CD4-positive, alpha-beta T cell treated with Interleukin-17A for 1 hour (primary cell): ENCODE results near the gene NUP210L.
"Not testable (repeated sequence)": the region's sequence is repeated elsewhere in the genome, so short reads cannot be mapped to it uniquely, and the experiment has no call there.

Experiments used
- DNase-seq: peaks from one replicate; pipeline ENCODE4 v3.0.0-alpha.2; 2020

NUP210L gene

GRCh38 chr1:154167461-154167860, 12.6 kb upstream of the NUP210L start:
- no peak for DNase-seq

- DNase-seq = no peak
Measured at GRCh38 chr1:154166207-154166606, 11.3 kb upstream of the NUP210L start.

GRCh38 chr1:154159554-154159953, 4.7 kb upstream of the NUP210L start:
- DNase-seq = no peak

DNA sequence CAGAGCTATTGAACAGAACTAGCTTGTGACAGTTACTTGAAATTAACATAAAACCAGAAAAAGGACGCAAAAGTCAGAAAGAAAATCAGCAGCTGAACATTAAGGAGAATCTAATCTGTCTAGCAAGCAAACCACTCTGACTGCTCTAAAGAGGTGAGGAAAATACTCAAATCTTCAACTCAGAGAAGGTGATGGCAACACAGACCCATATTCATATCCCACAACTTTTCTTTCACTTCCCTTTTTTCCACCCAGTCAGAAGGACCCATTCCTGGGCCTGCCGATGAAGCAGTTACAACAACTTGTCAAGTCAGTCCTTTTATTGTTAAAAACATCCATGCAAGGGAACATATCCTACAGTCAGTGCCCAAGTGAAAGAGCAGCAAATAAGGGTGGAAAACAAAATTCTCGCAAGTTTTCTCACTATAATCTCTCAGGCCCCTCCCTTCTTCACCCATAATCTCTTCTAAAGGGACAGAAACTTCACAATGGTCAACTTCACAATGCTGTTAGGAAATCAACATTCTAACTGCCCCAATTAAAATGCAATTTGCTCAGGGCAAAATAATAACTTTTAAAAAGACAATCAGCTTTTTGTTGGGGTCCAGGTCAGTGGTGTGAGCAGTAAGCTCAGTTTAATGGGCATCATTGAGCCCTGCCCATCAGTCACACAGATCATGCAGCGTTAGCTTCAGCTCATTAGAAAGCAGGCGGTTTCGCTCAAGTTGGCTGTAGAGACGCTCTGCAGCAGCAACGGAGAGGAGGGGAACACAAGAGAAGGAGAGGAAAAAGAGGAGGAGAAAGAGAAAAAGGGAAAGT, 3.6 kb upstream of the NUP210L start:
- DNase-seq = no peak

DNA sequence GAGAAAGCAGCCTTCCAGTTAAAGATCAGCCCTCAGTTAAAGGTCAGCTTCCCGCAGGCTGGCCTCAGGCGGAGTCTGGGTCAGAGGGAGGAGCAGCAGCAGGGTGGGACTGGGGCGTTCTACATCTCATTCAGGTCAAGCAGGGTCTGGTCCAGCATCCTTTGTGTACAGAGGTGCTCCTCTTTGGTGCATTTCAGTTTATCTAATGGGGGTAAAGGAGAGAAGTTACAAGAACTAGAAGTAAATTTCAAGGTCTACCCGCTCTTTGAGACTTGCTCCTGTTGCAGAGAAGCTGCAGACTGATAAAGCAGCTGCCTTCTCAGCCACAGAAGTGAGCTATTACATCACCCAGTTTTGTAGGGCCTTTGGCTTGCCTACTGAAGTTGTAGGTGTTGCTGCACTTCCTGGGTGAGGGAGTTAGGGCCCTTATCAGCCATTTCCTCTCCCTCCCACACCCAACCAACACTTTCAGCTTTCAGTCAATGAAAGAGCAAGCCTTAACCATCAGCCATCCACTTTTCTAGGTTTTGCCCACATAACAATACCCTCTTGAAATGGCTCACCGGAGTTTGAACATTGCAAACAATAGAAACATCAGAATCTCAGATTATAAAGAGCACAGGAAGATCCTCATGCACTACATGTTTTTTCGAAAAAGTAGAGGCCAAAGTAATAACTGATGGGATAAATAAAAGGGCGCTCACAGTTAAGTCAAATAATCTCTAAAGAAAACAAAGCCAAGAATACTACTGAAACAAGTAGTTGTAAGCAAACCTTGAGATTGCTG, 2.8 kb upstream of the NUP210L start:
- peak; percentile 88 for DNase-seq

DNA sequence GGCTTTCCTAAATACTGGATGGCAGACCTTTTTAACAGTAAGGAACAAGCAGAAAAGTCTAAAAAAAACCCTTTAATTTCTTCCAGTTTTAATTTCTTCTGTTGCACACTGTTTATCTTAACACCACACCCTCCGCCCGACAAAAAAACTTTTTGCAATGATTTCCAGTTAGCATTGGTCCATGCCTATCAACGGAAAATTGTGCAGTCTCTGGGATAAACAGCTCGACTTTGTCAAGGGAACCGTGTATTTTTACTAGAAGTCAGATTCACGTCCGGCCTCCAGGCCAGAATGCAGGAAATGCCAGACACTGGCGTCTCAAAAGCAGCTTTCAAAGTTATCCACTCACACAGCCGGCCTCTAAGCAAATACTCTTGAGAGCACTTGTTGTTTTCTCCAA, 378 bp upstream of the NUP210L start:
- no peak for DNase-seq

DNA sequence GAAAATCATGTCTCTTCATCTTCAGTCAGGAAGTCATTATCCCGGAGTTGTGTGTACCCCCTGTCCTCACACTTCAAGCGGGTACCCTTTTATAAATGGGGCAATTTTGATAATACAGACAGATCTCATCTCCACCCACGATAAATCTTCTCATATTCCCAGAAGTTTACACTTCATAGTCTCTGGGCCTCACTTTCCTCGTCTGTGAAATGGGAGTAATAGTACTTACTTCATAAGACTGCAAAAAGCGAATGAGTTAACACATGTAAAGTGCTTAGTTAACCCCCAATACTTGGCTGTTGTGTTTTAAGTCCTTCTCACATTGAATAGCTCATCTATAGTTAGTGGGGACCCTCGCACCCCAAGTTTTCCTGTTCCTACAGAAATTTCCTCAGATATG, 820 bp downstream of the NUP210L start:
- no peak for DNase-seq

- DNase-seq = no peak
Measured at GRCh38 chr1:154151311-154151710, 3.6 kb downstream of the NUP210L start.

DNA sequence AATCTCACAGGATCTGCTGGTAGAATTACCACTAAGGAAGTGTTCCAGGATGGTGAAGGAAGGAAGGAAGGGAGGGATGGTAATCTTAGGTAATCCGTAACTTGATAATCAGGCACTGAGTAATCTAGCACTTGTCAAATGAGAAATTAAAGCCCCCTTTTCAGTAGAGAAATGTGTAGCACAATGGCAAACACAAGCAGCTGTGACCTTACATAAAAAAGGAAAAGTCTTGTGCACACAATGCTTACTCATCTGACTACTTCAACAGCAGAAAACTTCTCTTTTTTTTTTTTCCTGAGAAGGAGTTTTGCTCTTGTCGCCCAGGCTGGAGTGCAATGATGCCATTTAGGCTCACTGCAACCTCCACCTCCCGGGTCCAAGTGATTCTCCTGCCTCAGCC, 6.1 kb downstream of the NUP210L start:
- no peak for DNase-seq

DNA sequence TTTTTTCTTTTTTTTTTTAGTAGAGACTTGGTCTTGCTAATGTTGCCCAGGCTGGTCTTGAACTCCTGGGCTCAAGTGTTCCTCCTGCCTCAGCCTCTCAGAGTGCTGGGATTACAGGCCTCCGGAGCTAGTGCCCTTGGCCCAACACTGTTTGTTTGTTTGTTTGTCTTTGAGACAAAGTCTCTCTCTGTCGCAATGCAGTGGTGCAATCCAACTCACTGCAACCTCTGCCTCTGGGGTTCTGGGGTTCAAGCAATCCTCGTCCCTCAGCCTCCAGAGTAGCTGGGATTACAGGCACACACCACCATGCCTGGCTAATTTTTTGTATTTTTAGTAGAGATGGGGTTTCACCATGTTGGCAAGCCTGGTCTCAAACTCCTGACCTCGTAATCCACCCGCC, 7.4 kb downstream of the NUP210L start:
- not testable (repeated sequence) for DNase-seq

DNA sequence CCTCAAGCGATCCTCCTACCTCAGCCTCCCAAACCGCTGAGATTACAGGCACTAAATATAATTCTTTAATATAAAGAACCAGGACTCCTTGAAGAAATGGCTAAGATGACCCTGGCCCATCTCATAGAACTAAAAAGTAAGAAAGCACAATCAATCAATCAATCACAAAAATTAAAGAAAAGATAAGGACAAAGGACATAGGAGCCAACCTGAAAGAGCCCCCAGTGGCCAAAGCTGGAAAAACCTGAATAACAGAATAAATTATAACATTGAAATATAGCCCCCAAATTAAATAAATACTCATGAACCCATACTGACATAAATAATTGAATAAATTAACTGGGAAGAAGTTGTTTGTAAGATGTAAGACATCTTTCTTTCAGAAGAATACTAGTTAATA, 8.9 kb downstream of the NUP210L start:
- no peak for DNase-seq

DNA sequence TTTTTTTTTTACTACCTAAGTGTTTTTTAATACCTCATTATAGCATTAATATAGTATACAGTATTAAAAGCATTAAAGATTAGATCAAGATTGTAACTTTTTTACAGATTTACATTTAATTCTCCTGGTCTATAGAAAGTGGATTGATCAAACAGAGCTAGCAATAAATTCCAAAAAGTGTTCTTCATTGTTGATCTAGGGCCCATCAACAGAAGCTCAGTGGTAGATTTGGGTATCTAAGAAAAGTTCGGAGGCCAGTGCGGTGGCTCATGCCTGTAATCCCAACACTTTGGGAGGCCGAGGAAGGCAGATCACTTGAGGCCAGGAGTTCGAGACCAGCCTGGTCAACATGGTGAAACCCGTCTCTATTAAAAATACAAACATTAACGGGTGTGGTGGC, 12.5 kb downstream of the NUP210L start:
- DNase-seq = no peak

DNA sequence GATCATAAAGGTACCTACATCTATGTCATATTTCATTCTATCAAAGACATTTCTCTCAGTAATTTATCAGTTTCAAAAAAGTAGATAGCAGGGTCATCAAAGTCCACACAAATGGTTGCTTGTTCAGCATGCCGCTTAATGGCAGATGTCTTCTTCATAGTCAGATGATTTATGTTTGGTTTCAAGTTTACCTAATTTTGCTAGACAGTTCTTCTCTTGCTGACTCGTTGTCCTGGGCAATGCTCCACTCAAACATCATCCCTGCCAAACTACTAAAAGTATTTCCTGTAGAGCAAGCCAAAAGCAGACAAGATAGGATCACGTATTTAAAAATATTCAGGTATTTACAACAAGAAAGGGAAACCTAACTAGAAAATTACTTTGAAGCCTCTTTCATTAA, 13.6 kb downstream of the NUP210L start:
- DNase-seq = no peak

DNA sequence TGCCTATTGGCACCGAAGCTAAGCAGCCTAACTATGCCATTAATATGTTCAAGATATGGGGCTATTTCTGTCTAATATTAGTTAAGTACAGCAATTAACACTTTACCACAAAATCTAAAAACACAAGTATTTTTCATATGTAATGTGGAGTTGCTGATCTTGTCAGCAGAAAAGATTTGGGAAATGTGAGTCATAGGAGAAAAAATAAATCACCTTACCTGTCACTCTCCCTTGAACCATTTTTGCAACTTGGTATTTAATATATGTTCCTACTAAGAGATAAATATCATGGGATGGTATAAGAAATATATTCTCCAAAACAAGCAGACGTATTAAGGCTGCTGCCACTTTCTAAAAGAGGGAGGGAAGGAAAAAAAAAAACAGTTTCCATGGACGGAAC, 17.0 kb downstream of the NUP210L start:
- DNase-seq = no peak

DNA sequence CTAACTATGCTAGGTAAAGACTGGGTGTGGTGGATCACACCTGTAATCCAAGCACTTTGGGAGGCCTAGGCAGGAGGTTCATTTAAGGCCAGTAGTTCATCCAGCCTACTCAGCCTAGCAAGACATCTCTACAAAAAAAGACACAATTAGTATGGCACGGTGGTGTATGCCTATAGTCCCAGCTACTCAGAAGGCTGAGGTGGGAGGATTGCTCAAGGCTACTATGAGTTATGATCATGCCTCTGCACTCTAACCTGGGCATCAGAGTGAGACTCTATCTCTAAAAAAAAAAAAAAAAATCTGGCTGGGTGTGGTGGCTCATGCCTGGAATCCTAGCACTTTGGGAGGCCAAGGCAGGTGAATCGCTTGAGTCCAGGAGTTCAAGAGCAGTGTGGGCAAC, 21.6 kb downstream of the NUP210L start:
- DNase-seq = no peak

- DNase-seq = no peak
Measured at GRCh38 chr1:154129391-154129970, 25.4 kb downstream of the NUP210L start.

DNA sequence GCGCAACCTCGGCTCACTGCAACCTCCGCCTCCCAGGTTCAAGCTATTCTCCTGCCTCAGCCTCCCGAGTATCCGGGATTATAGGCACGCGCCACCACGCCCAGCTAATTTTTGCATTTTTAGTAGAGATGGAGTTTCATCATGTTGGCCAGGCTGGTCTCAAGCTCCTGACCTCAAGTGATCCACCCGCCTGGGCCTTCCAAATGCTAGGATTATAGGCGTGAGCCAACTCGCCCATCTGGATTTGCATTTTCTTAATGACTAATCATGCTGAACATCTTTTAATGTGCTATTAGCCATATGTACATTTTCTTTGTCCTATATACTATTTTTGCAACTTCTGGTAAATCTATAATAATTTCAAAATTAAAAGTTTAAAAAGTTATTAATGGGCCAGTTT, 31.7 kb downstream of the NUP210L start:
- not testable (repeated sequence) for DNase-seq

DNA sequence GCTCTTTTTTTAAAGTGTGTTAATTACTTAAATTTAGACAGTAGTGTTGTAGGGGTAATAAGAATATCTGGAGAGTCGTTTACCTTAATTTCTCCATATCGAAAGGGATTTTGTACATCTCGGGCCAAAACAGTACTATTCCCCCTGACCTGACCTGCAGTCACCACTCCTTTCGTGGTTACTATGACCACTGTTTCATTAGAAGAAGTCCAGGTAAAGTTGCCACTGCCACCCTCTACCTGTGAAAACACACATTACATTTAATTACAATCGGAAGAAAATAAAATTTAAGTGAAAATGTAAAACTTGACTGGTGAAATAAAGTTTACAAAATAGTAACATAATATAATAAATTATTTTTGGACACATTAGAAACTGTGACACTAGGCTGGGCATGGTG, 37.2 kb downstream of the NUP210L start:
- DNase-seq = no peak

DNA sequence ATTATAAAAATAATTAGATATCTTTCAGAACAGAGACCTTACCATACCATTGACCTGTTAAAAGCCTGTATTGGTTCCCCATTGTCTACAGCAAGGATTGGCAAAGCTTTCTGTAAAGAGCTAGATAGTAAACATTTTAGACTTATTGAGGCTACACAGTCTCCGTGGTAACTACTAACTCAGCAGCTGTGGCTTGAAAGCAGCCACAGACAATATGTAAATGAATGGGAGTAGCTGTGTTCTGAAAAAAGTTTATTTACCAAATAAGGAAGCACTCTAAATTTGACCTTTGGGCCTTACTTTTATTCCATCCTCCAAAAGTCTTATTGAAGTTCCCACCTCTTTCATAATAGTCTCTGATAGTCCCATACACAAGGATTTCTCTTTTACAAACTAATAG, 39.7 kb downstream of the NUP210L start:
- peak; percentile 19 for DNase-seq

- DNase-seq = no peak
Measured at GRCh38 chr1:154104433-154105082, 50.3 kb downstream of the NUP210L start.

GRCh38 chr1:154100141-154100540, 54.7 kb downstream of the NUP210L start:
- not testable (repeated sequence) for DNase-seq

DNA sequence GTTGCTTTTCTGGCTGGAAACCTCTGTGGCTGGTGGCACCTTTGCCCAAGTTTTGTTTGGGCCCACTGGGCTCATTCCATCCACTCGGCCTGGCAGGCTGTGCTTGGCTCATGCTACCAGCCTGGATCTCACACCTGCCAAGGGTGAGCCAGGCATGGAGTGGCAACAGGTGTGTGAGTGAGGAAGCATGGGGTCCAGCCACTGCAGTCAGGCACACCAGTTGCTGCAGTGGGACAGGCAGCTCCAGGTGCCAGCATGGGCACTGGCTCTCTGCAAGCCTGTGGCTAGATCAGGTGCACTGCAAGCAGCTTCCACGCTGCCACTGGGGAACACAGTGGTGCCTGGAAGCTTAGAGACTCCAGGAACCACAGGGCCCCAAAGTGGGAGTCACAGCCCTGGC, 57.0 kb downstream of the NUP210L start:
- no peak for DNase-seq

DNA sequence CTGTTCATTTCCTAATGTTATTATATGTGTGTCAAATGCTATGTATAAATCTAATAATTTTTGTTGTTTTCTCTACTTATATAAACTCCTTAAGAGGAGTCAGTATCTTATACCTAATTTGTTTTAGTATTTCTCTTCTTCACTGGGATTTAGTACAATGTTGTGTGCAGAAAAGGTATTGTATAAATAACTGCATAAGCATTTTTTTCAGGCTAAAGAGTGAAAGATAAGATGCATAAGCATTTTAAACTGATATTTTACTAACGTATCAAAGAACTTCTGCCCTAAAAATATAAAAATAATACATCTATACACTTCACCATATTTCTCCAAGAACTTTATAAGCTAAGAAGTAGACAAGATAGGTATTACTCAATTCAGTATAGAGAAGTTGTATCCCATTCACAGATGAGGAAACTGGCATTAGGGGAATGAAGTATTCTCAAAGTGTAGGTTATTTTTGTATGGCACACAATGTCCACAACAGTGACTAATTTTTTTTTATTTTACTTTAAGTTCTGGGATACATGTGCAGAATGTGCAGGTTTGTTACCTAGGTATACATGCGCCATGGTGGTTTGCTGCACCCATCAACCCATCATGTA, 59.3 kb downstream of the NUP210L start:
- DNase-seq = no peak
